Measurements from ENCODE around the gene PLCH1. TPM values are rescaled to one million over a fixed set of nuclear protein-coding genes. Genes with fewer than 3 reads are reported as not detected.

PLCH1 gene
- total and polyA plus RNA-seq, 2 of the 8 experiments (the other 6 are each of a cell fraction or from before 2014, with no cell fraction given) = 5.8 to 17.2 TPM

- TF ChIP-seq CTBP2 (IDR thresholded peaks at IDR 0.05; ENCODE audit: borderline replicate concordance, insufficient read depth, insufficient read length, low read length) (no peak), SRF (IDR thresholded peaks at IDR 0.05; ENCODE audit: low read depth, low read length) (no peak), MAX (IDR thresholded peaks at IDR 0.05) (no peak), KDM5A (IDR thresholded peaks at IDR 0.05; ENCODE audit: low read length) (no peak), BACH1 (IDR thresholded peaks at IDR 0.05; ENCODE audit: low read length) (no peak), SIRT6 (IDR thresholded peaks at IDR 0.05; ENCODE audit: low read length) (no peak), ASH2L (IDR thresholded peaks at IDR 0.05; ENCODE audit: low read length) (no peak), POLR2A (IDR thresholded peaks at IDR 0.05; ENCODE audit: control extremely low read depth in 1 of 2, low read depth in 2 of 2, low read length in 2 of 2) (no peak), HDAC6 (IDR thresholded peaks at IDR 0.05; ENCODE audit: low read depth, low read length) (no peak), CHD1 (IDR thresholded peaks at IDR 0.05; ENCODE audit: low read depth, low read length) (no peak)
These were observed 303.4 kb downstream of the PLCH1 start (continued) for GRCh38 chr3:155441506-155441905.

All from H1 (cell line).